H1 (cell line): ENCODE results near the gene PEX3. TPM values are rescaled to one million over a fixed set of nuclear protein-coding genes. Genes with fewer than 3 reads are reported as not detected.

Source experiments
- BCL11A ChIP-seq, 2 experiments: IDR thresholded peaks; one replicate each; pipeline ENCODE4 v1.6.1; 2011; ENCODE audit warnings: low read depth in 2 of 2, low read length in 2 of 2, mild to moderate bottlenecking in 2 of 2
- CEBPB ChIP-seq: IDR thresholded peaks from 2 replicates; pipeline ENCODE4 v1.6.1; 2012; ENCODE audit warnings: low read depth, low read length
- CREB1 ChIP-seq: IDR thresholded peaks from 2 replicates; pipeline ENCODE4 v1.6.1; 2012; ENCODE audit warnings: inconsistent platforms
- HDAC6 ChIP-seq: IDR thresholded peaks from one replicate; pipeline ENCODE4 v1.7.1; 2012; ENCODE audit warnings: low read depth, mild to moderate bottlenecking, inconsistent platforms, low read length, moderate library complexity
- JUN ChIP-seq: IDR thresholded peaks from 2 replicates; pipeline ENCODE4 v1.6.1; 2011; ENCODE audit warnings: low read depth, mild to moderate bottlenecking, improper control_type of control experiment, low read length
- JUND ChIP-seq: IDR thresholded peaks from 2 replicates; pipeline ENCODE4 v1.6.1; 2011; ENCODE audit warnings: mild to moderate bottlenecking, improper control_type of control experiment, low read length
- MAFK ChIP-seq: IDR thresholded peaks from 2 replicates; pipeline ENCODE4 v1.6.1; 2012; ENCODE audit warnings: low read depth, mild to moderate bottlenecking, improper control_type of control experiment, low read length
- NANOG ChIP-seq: IDR thresholded peaks from 2 replicates; pipeline ENCODE4 v1.6.1; 2011; ENCODE audit warnings: low read length, low read depth, mild to moderate bottlenecking, inconsistent platforms; ENCODE audit not compliant: insufficient read depth, poor library complexity, severe bottlenecking
- POU5F1 ChIP-seq: IDR thresholded peaks from 2 replicates; pipeline ENCODE4 v1.6.1; 2011; ENCODE audit warnings: low read depth, mild to moderate bottlenecking, low read length, moderate library complexity
- RFX5 ChIP-seq: IDR thresholded peaks from 2 replicates; pipeline ENCODE4 v1.6.1; 2011; ENCODE audit warnings: low read depth, low read length, improper control_type of control experiment, borderline replicate concordance
- SIN3A ChIP-seq, 2 experiments: IDR thresholded peaks in 1 of 2; conservative IDR thresholded peaks in 1 of 2; 2 replicates each; pipeline ENCODE4 v1.6.1; 2011 to 2012; ENCODE audit warnings: low read length in 2 of 2, improper control_type of control experiment in 1 of 2, low read depth in 1 of 2, mild to moderate bottlenecking in 1 of 2
- SP2 ChIP-seq: IDR thresholded peaks from 2 replicates; pipeline ENCODE4 v1.6.1; 2012; ENCODE audit warnings: mild to moderate bottlenecking, low read length, inconsistent platforms
- TBP ChIP-seq: IDR thresholded peaks from 2 replicates; pipeline ENCODE4 v1.6.1; 2011; ENCODE audit warnings: low read depth, low read length, improper control_type of control experiment
- YY1 ChIP-seq: IDR thresholded peaks from 2 replicates; pipeline ENCODE4 v1.6.1; 2011; ENCODE audit warnings: low read depth, mild to moderate bottlenecking, low read length
- ZNF274 ChIP-seq: IDR thresholded peaks from 2 replicates; pipeline ENCODE4 v1.7.0; 2012; ENCODE audit warnings: low read length, borderline replicate concordance; ENCODE audit errors: extremely low read depth
- polyA plus RNA-seq, 7 experiments: library from polyadenylated mRNA; depleted of rRNA in 3 of 7; stranded (reverse) in 5 of 7; unstranded in 2 of 7; fragments of >200 nt in 5 of 7; fragments of 200-250 nt in 2 of 7; gene quantifications; 1 replicate in 5 of 7; 2 replicates in 1 of 7; 4 replicates in 1 of 7; pipeline versions ENCODE4 v1.2.1 to v1.2.3, GENCODE V29; 2011 to 2013; ENCODE audit warnings: missing spikeins in 2 of 7, mixed read lengths in 2 of 7
- total RNA-seq: library from RNA; stranded (reverse); fragmentation: NEBNext Ultra II Directional; extraction: Animal tissue kit (Norgen Biotek cat#: 25700); gene quantifications from 2 replicates; pipeline ENCODE4 v1.2.1, GENCODE V29; 2021
- TF ChIP-seq, protein P1 (sequence below): IDR thresholded peaks from 2 replicates; pipeline ENCODE4 v1.6.1; 2011; ENCODE audit warnings: low read depth, mild to moderate bottlenecking, low read length; ENCODE audit not compliant: insufficient read depth
- TF ChIP-seq, protein P2 (sequence below): IDR thresholded peaks from 2 replicates; pipeline ENCODE4 v1.6.1; 2012; ENCODE audit warnings: inconsistent platforms
- TF ChIP-seq, protein P3 (sequence below): IDR thresholded peaks from 2 replicates; pipeline ENCODE4 v1.6.1; 2011; ENCODE audit warnings: low read length, improper control_type of control experiment
- TF ChIP-seq, protein P4 (sequence below), 3 experiments: IDR thresholded peaks; 1 replicate in 2 of 3; 2 replicates in 1 of 3; pipeline versions ENCODE4 v1.5.1 to v1.6.1; 2011; ENCODE audit warnings: low read length in 3 of 3, mild to moderate bottlenecking in 3 of 3, inconsistent platforms in 2 of 3, low read depth in 1 of 3, moderate library complexity in 1 of 3; ENCODE audit not compliant: insufficient read depth in 1 of 3; ENCODE audit errors: control extremely low read depth in 1 of 3

PEX3 gene
- total and polyA plus RNA-seq, 2 of the 8 experiments (the other 6 are each of a cell fraction or from before 2014, with no cell fraction given), result 8.0 to 16.8 TPM

DNA sequence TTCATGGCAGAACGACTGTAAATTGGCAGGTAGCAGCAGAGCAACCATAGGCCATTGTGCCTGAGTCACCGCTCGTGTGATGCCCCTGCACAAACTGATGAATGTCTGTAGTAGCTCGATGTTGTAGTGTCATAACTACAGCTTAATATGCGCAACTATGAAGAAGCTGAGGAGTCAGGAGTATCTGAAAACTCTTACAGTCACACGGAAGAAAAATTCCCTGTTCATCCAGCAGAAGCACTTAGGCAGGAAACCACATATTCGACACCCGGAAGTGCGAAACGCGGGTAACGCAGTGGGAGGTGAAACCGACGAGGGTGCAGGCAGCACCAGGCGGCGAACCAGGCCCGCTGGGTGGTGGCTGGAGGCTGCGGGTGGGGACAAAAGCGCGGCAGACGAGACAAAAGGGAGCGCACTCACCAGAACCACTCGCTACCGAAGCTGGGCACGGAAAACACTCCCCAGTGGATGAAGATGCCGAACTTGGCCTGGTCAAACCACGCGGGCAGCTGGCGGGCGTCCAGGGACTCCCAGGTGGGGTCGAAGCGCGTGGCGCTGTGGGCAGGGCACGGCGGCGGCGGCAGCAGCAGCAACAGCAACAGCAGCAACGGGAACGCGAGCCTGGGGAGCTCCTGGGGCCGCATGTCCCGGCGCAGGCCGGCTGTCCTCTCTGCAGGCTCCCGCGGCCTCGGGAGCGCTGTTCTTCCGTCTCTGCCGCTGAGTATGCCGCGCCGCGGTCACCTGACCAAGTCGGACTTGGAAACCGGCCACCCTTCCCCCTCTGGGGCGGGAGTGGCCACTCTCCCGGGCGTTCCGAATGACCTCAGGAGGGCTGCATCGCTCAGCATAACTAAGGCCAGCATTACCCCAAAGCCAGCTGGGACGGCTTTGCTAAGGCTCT, 60.6 kb downstream of the PEX3 start, which contains the start of gene FUCA2 (continued):
- TF ChIP-seq BCL11A (IDR thresholded peaks at IDR 0.05; ENCODE audit: low read depth in 2 of 2, low read length in 2 of 2) (no peak), YY1 (no peak; the same call in 1 of the 2 replicates), NANOG (no peak), POU5F1 (no peak), SIN3A (conservative IDR thresholded peaks at IDR 0.05 in 1 of 2, IDR thresholded peaks at IDR 0.05 in 1 of 2; ENCODE audit: low read depth in 1 of 2, low read length in 2 of 2) (peak in 1 of 2 experiments; percentile 47; a peak in 1 of 4 replicates), HDAC6 (no peak), CREB1 (no peak), SP2 (no peak), RFX5 (no peak), MAFK (0 out of 2 replicates have a peak, but pooled peaks have one; percentile 1), JUND (no peak), CEBPB (no peak), JUN (0 out of 2 replicates have a peak, but pooled peaks have one; percentile 10), ZNF274 (no peak), TBP (peak; percentile 78; the same call in 1 of the 2 replicates)
- TF ChIP-seq, protein P1, sequence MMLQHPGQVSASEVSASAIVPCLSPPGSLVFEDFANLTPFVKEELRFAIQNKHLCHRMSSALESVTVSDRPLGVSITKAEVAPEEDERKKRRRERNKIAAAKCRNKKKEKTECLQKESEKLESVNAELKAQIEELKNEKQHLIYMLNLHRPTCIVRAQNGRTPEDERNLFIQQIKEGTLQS, result no peak
- TF ChIP-seq, protein P2, sequence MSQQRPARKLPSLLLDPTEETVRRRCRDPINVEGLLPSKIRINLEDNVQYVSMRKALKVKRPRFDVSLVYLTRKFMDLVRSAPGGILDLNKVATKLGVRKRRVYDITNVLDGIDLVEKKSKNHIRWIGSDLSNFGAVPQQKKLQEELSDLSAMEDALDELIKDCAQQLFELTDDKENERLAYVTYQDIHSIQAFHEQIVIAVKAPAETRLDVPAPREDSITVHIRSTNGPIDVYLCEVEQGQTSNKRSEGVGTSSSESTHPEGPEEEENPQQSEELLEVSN, result peak; percentile 92
- TF ChIP-seq, protein P3, sequence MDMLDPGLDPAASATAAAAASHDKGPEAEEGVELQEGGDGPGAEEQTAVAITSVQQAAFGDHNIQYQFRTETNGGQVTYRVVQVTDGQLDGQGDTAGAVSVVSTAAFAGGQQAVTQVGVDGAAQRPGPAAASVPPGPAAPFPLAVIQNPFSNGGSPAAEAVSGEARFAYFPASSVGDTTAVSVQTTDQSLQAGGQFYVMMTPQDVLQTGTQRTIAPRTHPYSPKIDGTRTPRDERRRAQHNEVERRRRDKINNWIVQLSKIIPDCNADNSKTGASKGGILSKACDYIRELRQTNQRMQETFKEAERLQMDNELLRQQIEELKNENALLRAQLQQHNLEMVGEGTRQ, result peak; percentile 82
- TF ChIP-seq, protein P4, sequence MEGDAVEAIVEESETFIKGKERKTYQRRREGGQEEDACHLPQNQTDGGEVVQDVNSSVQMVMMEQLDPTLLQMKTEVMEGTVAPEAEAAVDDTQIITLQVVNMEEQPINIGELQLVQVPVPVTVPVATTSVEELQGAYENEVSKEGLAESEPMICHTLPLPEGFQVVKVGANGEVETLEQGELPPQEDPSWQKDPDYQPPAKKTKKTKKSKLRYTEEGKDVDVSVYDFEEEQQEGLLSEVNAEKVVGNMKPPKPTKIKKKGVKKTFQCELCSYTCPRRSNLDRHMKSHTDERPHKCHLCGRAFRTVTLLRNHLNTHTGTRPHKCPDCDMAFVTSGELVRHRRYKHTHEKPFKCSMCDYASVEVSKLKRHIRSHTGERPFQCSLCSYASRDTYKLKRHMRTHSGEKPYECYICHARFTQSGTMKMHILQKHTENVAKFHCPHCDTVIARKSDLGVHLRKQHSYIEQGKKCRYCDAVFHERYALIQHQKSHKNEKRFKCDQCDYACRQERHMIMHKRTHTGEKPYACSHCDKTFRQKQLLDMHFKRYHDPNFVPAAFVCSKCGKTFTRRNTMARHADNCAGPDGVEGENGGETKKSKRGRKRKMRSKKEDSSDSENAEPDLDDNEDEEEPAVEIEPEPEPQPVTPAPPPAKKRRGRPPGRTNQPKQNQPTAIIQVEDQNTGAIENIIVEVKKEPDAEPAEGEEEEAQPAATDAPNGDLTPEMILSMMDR (IDR thresholded peaks at IDR 0.05; ENCODE audit: control extremely low read depth in 1 of 3, insufficient read depth in 1 of 3, low read depth in 1 of 3, low read length in 3 of 3), result no peak
